Retinal pigment epithelial cell (primary cell): ENCODE results near the gene RERE.

Source experiments
- DNase-seq: peaks from one replicate; pipeline ENCODE4 v3.0.0-alpha.2; 2010; ENCODE audit warnings: low read depth
- H3K4me3 ChIP-seq: 2 replicates; pipeline ENCODE4 v1.5.1; 2011; ENCODE audit warnings: mild to moderate bottlenecking, low read length, control low read depth, moderate library complexity
- TF ChIP-seq, protein P1 (sequence below): conservative IDR thresholded peaks from 2 replicates; pipeline ENCODE4 v1.5.1; 2011; ENCODE audit warnings: low read depth, low read length, control low read depth, inconsistent platforms

The RERE gene

DNA sequence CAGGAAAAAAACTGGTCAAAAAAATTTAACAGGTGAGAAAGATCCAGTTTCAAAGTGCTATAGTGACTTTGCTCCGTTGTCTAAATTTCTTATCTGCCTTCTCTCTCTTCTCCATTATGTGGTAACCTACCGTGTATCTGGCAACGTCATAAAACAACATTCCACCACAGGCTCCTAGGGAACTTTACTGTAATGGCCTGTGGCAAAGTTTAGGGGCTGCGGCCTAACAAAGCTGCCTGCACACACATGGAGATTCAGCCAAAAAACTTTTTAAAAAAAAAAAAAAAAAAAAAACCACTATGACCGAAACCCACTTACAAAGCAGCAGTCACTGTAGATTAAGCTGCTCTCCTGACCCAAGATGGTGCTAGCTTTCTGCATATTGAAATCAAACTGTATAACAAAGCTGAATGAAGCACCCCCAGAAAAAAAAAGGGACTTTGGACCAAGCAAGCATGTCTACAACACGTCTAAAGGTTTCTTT is 296.9 kb downstream of the RERE start:
- DNase-seq = no peak
- TF ChIP-seq, protein P1, sequence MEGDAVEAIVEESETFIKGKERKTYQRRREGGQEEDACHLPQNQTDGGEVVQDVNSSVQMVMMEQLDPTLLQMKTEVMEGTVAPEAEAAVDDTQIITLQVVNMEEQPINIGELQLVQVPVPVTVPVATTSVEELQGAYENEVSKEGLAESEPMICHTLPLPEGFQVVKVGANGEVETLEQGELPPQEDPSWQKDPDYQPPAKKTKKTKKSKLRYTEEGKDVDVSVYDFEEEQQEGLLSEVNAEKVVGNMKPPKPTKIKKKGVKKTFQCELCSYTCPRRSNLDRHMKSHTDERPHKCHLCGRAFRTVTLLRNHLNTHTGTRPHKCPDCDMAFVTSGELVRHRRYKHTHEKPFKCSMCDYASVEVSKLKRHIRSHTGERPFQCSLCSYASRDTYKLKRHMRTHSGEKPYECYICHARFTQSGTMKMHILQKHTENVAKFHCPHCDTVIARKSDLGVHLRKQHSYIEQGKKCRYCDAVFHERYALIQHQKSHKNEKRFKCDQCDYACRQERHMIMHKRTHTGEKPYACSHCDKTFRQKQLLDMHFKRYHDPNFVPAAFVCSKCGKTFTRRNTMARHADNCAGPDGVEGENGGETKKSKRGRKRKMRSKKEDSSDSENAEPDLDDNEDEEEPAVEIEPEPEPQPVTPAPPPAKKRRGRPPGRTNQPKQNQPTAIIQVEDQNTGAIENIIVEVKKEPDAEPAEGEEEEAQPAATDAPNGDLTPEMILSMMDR = no peak
- no peak overlapping the region for H3K4me3 ChIP-seq

DNA sequence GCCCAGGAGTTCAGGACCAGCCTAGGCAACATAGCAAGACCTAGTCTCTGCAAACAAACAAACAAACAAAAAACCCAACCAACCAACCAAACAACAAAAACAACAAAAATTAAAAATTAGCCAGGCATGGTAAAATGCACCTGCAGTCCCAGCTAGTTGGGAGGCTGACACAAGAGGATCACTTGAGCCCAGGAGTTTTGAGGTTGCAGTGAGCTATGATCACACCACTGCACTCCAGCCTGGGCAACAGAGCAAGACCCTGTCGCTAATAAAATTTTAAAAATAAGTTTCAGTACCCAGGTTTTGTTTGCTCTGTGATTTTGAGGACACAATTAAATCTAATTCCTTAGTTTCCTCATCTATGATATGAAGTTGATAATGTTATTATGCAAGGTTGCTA is 298.3 kb downstream of the RERE start:
- no peak for DNase-seq
- TF ChIP-seq, protein P1 = no peak
- H3K4me3 ChIP-seq = no peak overlapping the region

DNA sequence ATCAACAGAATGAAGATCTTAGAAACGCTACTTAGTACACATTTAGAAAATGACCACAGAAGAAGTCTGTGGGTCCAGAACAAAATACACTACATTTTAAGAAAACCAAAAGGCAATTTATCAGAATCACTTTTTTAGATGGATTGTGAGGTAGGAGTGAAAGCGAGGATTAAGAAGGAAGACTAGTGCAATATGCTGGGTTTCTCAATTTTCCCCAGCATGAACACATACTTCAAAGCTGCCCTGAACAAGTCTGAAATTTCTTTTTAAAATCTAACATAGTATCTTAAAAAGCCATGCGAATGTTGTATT is 299.0 kb downstream of the RERE start:
- TF ChIP-seq, protein P1 = no peak
- no peak for DNase-seq
- H3K4me3 ChIP-seq = no peak overlapping the region

DNA sequence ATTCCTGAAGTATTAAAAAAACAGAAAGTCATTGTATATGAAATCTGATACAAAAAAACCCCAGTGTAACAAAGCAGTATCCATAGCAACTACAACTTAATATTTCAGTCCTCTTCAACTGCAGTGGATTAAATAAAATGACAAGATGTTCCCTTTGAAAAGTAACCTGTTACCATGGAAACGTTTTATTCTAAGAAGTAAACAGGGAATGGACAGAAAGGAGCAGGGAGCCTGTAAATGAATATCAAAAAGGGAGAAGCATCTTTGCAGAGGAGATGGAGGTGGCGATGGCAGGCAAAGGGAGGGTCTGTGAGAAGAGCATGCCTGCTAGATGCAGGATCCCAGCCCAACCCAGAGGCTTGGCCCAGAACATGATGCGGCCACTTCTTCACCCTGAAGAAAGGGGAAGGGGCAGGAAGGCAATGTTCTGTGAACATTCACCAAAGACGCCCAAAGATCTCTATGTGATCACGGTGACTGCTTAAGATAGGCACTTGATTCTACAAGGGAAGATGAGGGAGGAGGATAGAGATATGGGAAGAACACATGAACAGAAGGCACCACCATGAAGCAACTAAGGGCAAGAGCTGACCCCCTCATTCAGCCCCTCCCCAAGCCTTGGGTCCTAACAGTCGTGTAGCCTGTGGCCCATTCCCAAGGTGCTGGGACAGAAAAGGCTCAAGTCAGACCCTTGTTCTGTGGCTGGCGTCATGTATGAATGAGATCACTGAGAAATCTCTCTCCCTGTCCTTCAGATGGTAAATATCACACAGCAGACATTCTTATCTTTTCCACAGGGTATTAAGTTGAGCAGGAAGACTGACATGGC is 299.6 kb downstream of the RERE start:
- DNase-seq = peak; percentile 39
- H3K4me3 ChIP-seq = no peak overlapping the region
- TF ChIP-seq, protein P1 = no peak

DNA sequence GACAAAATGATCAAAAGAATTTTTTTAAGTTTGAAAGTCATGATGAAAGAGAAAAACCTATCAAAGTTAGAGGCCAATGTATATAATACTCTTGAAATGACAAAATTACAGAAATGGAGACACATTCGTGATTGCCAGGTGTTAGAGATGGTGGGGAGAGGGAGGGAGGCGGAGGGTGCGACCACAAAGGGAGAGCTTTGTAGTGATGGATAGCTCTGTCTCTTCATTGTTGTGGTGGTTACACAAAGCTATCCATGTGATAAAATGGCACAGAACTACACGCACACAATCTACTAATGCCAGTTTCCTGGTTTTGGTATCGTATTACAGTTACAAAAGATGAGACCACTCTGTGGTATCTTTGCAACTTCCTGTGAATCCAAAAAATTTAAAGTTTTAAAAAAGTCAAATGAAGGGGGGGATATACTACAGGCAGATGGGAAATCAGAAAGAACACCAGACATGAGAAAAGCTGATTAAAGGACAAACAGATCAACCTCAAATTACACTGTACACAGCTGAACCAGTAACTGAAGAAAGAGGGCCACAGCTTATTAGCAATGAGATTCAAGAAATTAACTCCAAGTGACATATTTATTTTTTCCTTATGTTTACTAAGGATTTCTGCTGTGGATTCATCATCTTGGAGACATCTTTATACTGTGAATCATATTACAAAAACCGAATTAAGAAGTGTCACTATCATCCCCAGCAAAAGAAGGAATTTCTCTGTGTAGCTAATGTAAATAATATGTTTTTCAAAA is 300.5 kb downstream of the RERE start:
- DNase-seq = no peak
- TF ChIP-seq, protein P1 = no peak

DNA sequence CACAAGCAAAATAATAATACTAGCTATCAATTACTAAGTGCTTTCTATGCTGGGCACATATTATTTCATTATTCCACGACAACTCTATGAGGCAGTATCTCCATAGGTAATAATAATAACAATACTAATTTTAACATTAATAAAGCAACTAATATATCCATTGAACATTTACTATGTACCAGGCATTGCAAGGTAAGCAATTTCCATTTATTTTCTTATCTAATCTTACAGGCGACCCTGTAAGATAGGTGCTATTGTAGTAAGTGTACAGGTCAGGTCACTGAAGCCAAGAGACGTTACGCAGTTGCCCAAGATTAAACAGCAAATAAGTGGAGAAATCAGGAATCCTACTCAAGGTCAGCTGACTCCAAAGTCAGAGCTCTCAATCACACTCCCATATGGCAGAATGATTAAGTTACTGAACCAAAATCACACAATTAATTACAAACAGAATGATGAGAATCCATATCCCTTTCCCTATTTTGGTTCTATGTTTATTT is 301.1 kb downstream of the RERE start:
- no peak overlapping the region for H3K4me3 ChIP-seq
- TF ChIP-seq, protein P1 = no peak
- no peak for DNase-seq

More for the DNA sequence above, 300.5 kb downstream of the RERE start:
- no peak overlapping the region for H3K4me3 ChIP-seq

DNA sequence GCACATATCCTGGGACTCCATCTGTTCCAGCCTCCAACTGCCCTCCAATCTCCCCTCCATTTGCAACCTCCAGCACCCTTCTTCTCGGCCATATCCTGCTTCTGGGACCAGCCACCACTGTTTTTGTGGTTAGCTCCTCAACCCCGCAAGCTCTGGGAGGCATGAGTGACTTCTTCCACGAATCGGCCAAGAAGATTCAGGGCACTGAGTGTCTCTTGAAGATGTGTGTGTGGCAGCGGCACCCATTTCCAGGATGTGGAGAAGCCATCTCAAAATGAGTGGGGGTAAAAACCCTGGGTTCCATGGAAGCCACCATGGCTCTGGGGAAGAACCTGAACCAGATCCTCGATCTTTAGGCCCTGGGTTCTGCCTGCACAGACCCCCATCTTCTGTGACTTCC is 304.9 kb downstream of the RERE start:
- no peak overlapping the region for H3K4me3 ChIP-seq
- no peak for DNase-seq
- TF ChIP-seq, protein P1 = no peak
